H9 (cell line): ENCODE measurements around the gene TRAK2. TPM values are rescaled to one million over a fixed set of nuclear protein-coding genes. Genes with fewer than 3 reads are reported as not detected.
A peak's percentile ranks its signal among the peaks of the same experiment; 100 is the strongest.

ENCODE experiments used
- DNase-seq: peaks from one replicate; pipeline ENCODE4 v3.0.0-alpha.2; 2017
- H2AFZ ChIP-seq: one replicate; pipeline ENCODE4 v1.6.1; 2013; ENCODE audit warnings: mild to moderate bottlenecking, low read length, control low read depth, moderate library complexity
- H2AK5ac ChIP-seq: 2 replicates; pipeline ENCODE4 v1.6.1; 2013; ENCODE audit warnings: low read length, control low read depth, mixed read lengths; ENCODE audit not compliant: insufficient read length
- H2BK120ac ChIP-seq: one replicate; pipeline ENCODE4 v1.6.1; 2013; ENCODE audit warnings: low read depth, mild to moderate bottlenecking, low read length, control low read depth, inconsistent platforms; ENCODE audit not compliant: poor library complexity, severe bottlenecking
- H2BK12ac ChIP-seq: 2 replicates; pipeline ENCODE4 v1.6.1; 2013; ENCODE audit warnings: low read length, control low read depth, mixed read lengths, low read depth; ENCODE audit not compliant: insufficient read length
- H2BK15ac ChIP-seq: 2 replicates; pipeline ENCODE4 v1.6.1; 2013; ENCODE audit warnings: low read depth, low read length, control low read depth
- H2BK20ac ChIP-seq: one replicate; pipeline ENCODE4 v1.6.1; 2013; ENCODE audit warnings: low read depth, mild to moderate bottlenecking, low read length, control low read depth, inconsistent platforms; ENCODE audit not compliant: poor library complexity, severe bottlenecking
- H2BK5ac ChIP-seq: 2 replicates; pipeline ENCODE4 v1.6.1; 2013; ENCODE audit warnings: low read length, control low read depth, mixed read lengths; ENCODE audit not compliant: insufficient read length
- H3K14ac ChIP-seq: 2 replicates; pipeline ENCODE4 v1.6.1; 2013; ENCODE audit warnings: low read length, control low read depth; ENCODE audit not compliant: insufficient read depth
- H3K18ac ChIP-seq: 2 replicates; pipeline ENCODE4 v1.6.1; 2013; ENCODE audit warnings: low read depth, mild to moderate bottlenecking, mixed read lengths, low read length, control low read depth; ENCODE audit not compliant: insufficient read length
- H3K23ac ChIP-seq: 2 replicates; pipeline ENCODE4 v1.6.1; 2013; ENCODE audit warnings: low read length, control low read depth, mixed read lengths, low read depth; ENCODE audit not compliant: insufficient read length
- H3K23me2 ChIP-seq: 2 replicates; pipeline ENCODE4 v1.6.1; 2013; ENCODE audit warnings: low read depth, mild to moderate bottlenecking, mixed read lengths, low read length, control low read depth; ENCODE audit not compliant: insufficient read length, poor library complexity, severe bottlenecking
- H3K27ac ChIP-seq: 2 replicates; pipeline ENCODE4 v1.5.1; 2013; ENCODE audit warnings: low read length, control low read depth, mixed read lengths, low read depth; ENCODE audit not compliant: insufficient read length
- H3K27me3 ChIP-seq: 2 replicates; pipeline ENCODE4 v1.6.1; 2013; ENCODE audit warnings: low read length, control low read depth, inconsistent platforms; ENCODE audit not compliant: insufficient read depth
- H3K4ac ChIP-seq: 2 replicates; pipeline ENCODE4 v1.6.1; 2013; ENCODE audit warnings: low read depth, mild to moderate bottlenecking, control low read depth, inconsistent platforms, low read length, moderate library complexity
- H3K4me1 ChIP-seq: 2 replicates; pipeline ENCODE4 v1.6.1; 2013; ENCODE audit warnings: low read length, control low read depth, inconsistent platforms; ENCODE audit not compliant: insufficient read depth
- H3K4me2 ChIP-seq: 2 replicates; pipeline ENCODE4 v1.6.1; 2013; ENCODE audit warnings: low read length, control low read depth, mixed read lengths; ENCODE audit not compliant: insufficient read length, insufficient read depth
- H3K56ac ChIP-seq: 2 replicates; pipeline ENCODE4 v1.6.1; 2013; ENCODE audit warnings: low read depth, mild to moderate bottlenecking, mixed read lengths, low read length, control low read depth; ENCODE audit not compliant: insufficient read length
- H3K79me1 ChIP-seq: 2 replicates; pipeline ENCODE4 v1.6.1; 2013; ENCODE audit warnings: low read depth, mild to moderate bottlenecking, moderate library complexity, low read length, control low read depth, inconsistent platforms; ENCODE audit not compliant: insufficient read depth, poor library complexity, severe bottlenecking
- H3K79me2 ChIP-seq: 2 replicates; pipeline ENCODE4 v1.6.1; 2013; ENCODE audit warnings: low read length, control low read depth, inconsistent platforms; ENCODE audit not compliant: insufficient read depth
- H3K9ac ChIP-seq: 2 replicates; pipeline ENCODE4 v1.6.1; 2013; ENCODE audit warnings: low read length, control low read depth, mixed read lengths; ENCODE audit not compliant: insufficient read length; ENCODE audit errors: extremely low read depth
- H3K9me3 ChIP-seq: one replicate; pipeline ENCODE4 v1.6.1; 2013; ENCODE audit warnings: low read depth, low read length, inconsistent platforms; ENCODE audit not compliant: control insufficient read depth
- H3T11ph ChIP-seq: one replicate; pipeline ENCODE4 v1.6.1; 2013; ENCODE audit warnings: mild to moderate bottlenecking, low read length, control low read depth, inconsistent platforms
- H4K20me1 ChIP-seq: one replicate; pipeline ENCODE4 v1.6.1; 2013; ENCODE audit not compliant: control insufficient read depth, insufficient read length, insufficient read depth
- H4K5ac ChIP-seq: 2 replicates; pipeline ENCODE4 v1.6.1; 2013; ENCODE audit warnings: low read depth, mild to moderate bottlenecking, mixed read lengths, low read length, control low read depth; ENCODE audit not compliant: insufficient read length
- H4K8ac ChIP-seq: replicated peaks from 2 replicates; pipeline ENCODE4 v1.6.1; 2013; ENCODE audit warnings: low read length, control low read depth, mixed read lengths, low read depth; ENCODE audit not compliant: insufficient read length
- H4K91ac ChIP-seq: 2 replicates; pipeline ENCODE4 v1.6.1; 2013; ENCODE audit warnings: low read depth, mild to moderate bottlenecking, moderate library complexity, mixed read lengths, low read length, control low read depth; ENCODE audit not compliant: insufficient read length
- H3K27ac Mint-ChIP-seq, 3 experiments: 2 replicates in 2 of 3; 3 replicates in 1 of 3; pipeline ENCODE4 v1.8.0; 2020 to 2021; ENCODE audit warnings: mixed read lengths in 3 of 3, mild to moderate bottlenecking in 1 of 3, moderate library complexity in 1 of 3
- H3K27me3 Mint-ChIP-seq: 2 replicates; pipeline ENCODE4 v1.8.0; 2021; ENCODE audit warnings: low read depth, mild to moderate bottlenecking, moderate library complexity, mixed read lengths
- H3K36me3 Mint-ChIP-seq, 3 experiments: 2 replicates in 2 of 3; 3 replicates in 1 of 3; pipeline ENCODE4 v1.8.0; 2020 to 2021; ENCODE audit warnings: low read depth in 3 of 3, mixed read lengths in 3 of 3; ENCODE audit not compliant: insufficient read depth in 1 of 3
- H3K4me1 Mint-ChIP-seq, 2 experiments: 2 replicates each; pipeline ENCODE4 v1.8.0; 2020; ENCODE audit warnings: mixed read lengths in 2 of 2
- H3K4me3 Mint-ChIP-seq, 2 experiments: 2 replicates in 1 of 2; 3 replicates in 1 of 2; pipeline ENCODE4 v1.8.0; 2020 to 2021; ENCODE audit warnings: mild to moderate bottlenecking in 2 of 2, mixed read lengths in 2 of 2, moderate library complexity in 1 of 2
- H3K9me3 Mint-ChIP-seq, 2 experiments: 2 replicates in 1 of 2; 3 replicates in 1 of 2; pipeline ENCODE4 v1.8.0; 2020; ENCODE audit warnings: mild to moderate bottlenecking in 2 of 2, mixed read lengths in 2 of 2, moderate library complexity in 1 of 2
- CTCF ChIP-seq: fragments of 200-600 bp; sonication (generic); conservative IDR thresholded peaks from 3 replicates; pipeline ENCODE4 v1.8.0; 2021; ENCODE audit warnings: antibody characterized with exemption, mild to moderate bottlenecking
- WGBS: extraction: QIAGEN DNeasy Blood & Tissue Kit; methylation state at CpG from one replicate; pipeline ENCODE4 v1.1.7; 2013; ENCODE audit warnings: missing lambda C conversion rate, low lambda C conversion rate, mixed read lengths; ENCODE audit not compliant: insufficient read length; ENCODE audit errors: extremely low coverage; 5-methylcytosine and 5-hydroxymethylcytosine counted together
- total RNA-seq: library from RNA; stranded (reverse); gene quantifications from 2 replicates; pipeline ENCODE4 v1.2.1, GENCODE V29; 2021

TRAK2 gene
- total RNA-seq, 1 experiment from 2014 or later = 14.2 TPM

DNA sequence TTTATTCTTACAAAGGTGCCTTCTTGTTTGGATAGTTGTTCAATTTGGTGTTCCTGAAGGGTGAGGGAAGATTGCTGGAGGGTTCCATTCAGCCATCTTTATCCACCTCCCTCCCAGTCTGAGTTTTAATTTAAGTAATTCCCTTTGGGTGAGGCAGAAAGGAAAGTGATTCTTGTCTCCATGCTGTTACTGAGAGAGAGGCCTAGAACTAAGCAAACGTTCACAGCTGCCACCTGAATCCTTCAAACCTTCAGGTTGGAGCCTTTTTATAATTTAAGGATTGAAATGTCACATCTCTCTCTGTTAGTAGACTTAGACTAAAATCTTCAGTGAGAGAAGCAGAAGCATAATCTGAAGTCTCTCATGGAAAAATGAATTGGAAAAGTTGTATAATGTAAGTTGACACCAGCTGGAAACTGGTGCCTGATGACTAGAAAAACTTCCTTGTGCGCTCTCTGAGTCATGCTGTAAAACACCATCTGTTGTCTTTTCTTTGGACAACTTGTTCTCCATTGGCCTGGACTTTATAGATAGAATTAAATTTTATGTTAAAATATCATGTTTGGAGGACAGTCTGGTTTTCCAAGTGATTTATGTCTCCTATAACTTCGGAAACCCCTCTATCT, 14.9 kb upstream of the TRAK2 start:
- peaks cover 8% of the 10 kb centered on the region in 2 experiments for H3K4me1 Mint-ChIP-seq
- H4K5ac ChIP-seq = no peak overlapping the region
- no peak overlapping the region for H3K9ac ChIP-seq
- H4K8ac ChIP-seq = no peak overlapping the region
- H3K4me3 Mint-ChIP-seq = no peak overlapping the region
- H3K4ac ChIP-seq = no peak overlapping the region
- no peak overlapping the region for H2AK5ac ChIP-seq
- H3K79me2 ChIP-seq = no peaks in the 10 kb centered on the region
- no peak overlapping the region for H3T11ph ChIP-seq
- 0 out of 7 replicates have a peak overlapping the region, but pooled peaks of 2 of the 3 experiments have one; percentile 19 to 58 for H3K27ac Mint-ChIP-seq
- H2BK5ac ChIP-seq = no peak overlapping the region
- no peaks in the 10 kb centered on the region for H4K20me1 ChIP-seq
- H3K27me3 ChIP-seq = no peaks in the 10 kb centered on the region
- no peaks in the 10 kb centered on the region for H3K23me2 ChIP-seq
- no peak overlapping the region for H2BK12ac ChIP-seq
- no peak overlapping the region for H2BK20ac ChIP-seq
- H3K23ac ChIP-seq = no peak overlapping the region
- H3K4me2 ChIP-seq = no peak overlapping the region
- H3K14ac ChIP-seq = no peak overlapping the region
- H2AFZ ChIP-seq = no peak overlapping the region
- no peak overlapping the region for H3K56ac ChIP-seq
- no peaks in the 10 kb centered on the region; the same call in 1 of the 2 replicates for H3K4me1 ChIP-seq
- H3K9me3 Mint-ChIP-seq = no peaks in the 10 kb centered on the region
- H3K79me1 ChIP-seq = no peaks in the 10 kb centered on the region
- H3K36me3 Mint-ChIP-seq = peaks cover 13 to 30% (median 17%) of the 10 kb centered on the region in 3 experiments
- H3K9me3 ChIP-seq = no peaks in the 10 kb centered on the region
- no peak overlapping the region for H2BK120ac ChIP-seq
- no CpG with 5 or more reads among the region's 3 CpGs for WGBS
- H3K27me3 Mint-ChIP-seq = no peaks in the 10 kb centered on the region
- no peak overlapping the region for H4K91ac ChIP-seq
- no peak for DNase-seq
- no peak for TF ChIP-seq CTCF
- H3K27ac ChIP-seq = no peak overlapping the region
- no peak overlapping the region for H3K18ac ChIP-seq
- H2BK15ac ChIP-seq = no peak overlapping the region
